Measurements from ENCODE around the gene PCED1B.

The PCED1B gene

GRCh38 chr12:47123730-47124129 is 44.3 kb downstream of the PCED1B start:
- no peak for DNase-seq

GRCh38 chr12:47124451-47124850 is 45.0 kb downstream of the PCED1B start:
- DNase-seq: no peak

GRCh38 chr12:47126246-47126645 is 46.8 kb downstream of the PCED1B start:
- DNase-seq: no peak

- no peak for DNase-seq
These were observed 51.6 kb downstream of the PCED1B start for GRCh38 chr12:47131011-47131410.

- DNase-seq: no peak
These were observed 54.6 kb downstream of the PCED1B start for GRCh38 chr12:47134005-47134404.

GRCh38 chr12:47135578-47135977 is 56.2 kb downstream of the PCED1B start:
- no peak for DNase-seq

GRCh38 chr12:47139000-47139681 is 59.7 kb downstream of the PCED1B start:
- no peak for DNase-seq

- DNase-seq: no peak
These were observed 62.0 kb downstream of the PCED1B start for GRCh38 chr12:47141459-47141858.

GRCh38 chr12:47144769-47145168 is 65.3 kb downstream of the PCED1B start:
- no peak for DNase-seq

- DNase-seq: peak; percentile 11
These were observed 65.8 kb downstream of the PCED1B start for GRCh38 chr12:47145188-47145587.

- DNase-seq: no peak
These were observed 68.3 kb downstream of the PCED1B start for GRCh38 chr12:47147739-47148138.

GRCh38 chr12:47149146-47149545 is 69.7 kb downstream of the PCED1B start:
- no peak for DNase-seq

GRCh38 chr12:47152095-47152494 is 72.7 kb downstream of the PCED1B start:
- DNase-seq: no peak

- DNase-seq: peak; percentile 13
These were observed 76.2 kb downstream of the PCED1B start for GRCh38 chr12:47155457-47156166.

- peak; percentile 17 for DNase-seq
These were observed 76.8 kb downstream of the PCED1B start for GRCh38 chr12:47156167-47156736.

- DNase-seq: no peak
These were observed 79.4 kb downstream of the PCED1B start for GRCh38 chr12:47158792-47159191.

- no peak for DNase-seq
These were observed 79.9 kb downstream of the PCED1B start for GRCh38 chr12:47159348-47159747.

- no peak for DNase-seq
These were observed 81.2 kb downstream of the PCED1B start for GRCh38 chr12:47160316-47161244.

GRCh38 chr12:47164116-47164515 is 84.7 kb downstream of the PCED1B start:
- no peak for DNase-seq

- no peak for DNase-seq
These were observed 85.5 kb downstream of the PCED1B start for GRCh38 chr12:47164724-47165439.

GRCh38 chr12:47165934-47166333 is 86.5 kb downstream of the PCED1B start:
- no peak for DNase-seq

- no peak for DNase-seq
These were observed 86.9 kb downstream of the PCED1B start for GRCh38 chr12:47166365-47166764.

All from CD4-positive, alpha-beta T cell treated with Interleukin-12 subunit alpha and Interleukin-12 subunit beta, for 1 hour (primary cell).